GM20431 (cell line): Measurements from ENCODE around the gene SMIM23.

Experiments used
- in situ Hi-C: fragments of 300-500 bp; cut with MseI, MboI; formaldehyde crosslinking; loops from one replicate; pipeline ENCODE4 v1.15.0; 2020; ENCODE audit warnings: low sequenced_read_pairs; ENCODE audit not compliant: unreplicated experiment

Gene SMIM23

DNA sequence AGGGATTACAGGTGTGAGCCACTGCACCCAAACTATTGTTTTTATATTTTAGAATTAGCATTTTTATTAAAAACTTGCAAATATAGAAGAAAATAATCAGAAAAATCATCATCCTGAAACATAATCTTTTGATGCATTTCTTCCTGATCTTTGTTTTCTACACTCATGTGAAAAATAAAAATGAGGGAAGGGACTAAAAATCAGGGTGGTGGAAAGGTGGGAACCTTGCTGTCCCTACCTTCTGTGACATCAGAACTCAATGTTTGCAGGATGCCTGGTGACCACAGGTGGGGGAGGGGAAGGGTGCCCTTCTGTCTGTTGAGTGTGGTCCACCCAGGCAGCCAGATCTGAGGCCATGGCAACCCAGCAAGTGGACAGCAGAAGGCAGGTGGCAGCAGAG, at the start of gene SMIM23:
TSS of gene SMIM23 (plus strand) at position 301 of the 400 bp plus-strand sequence. CDS start at position 356, 55 bp downstream.
- in situ Hi-C loops = no loop called here

- in situ Hi-C loops = no loop called here
Measured at GRCh38 chr5:171736976-171737891, 48.4 kb upstream of the SMIM23 start.

GRCh38 chr5:171738501-171738900, 47.1 kb upstream of the SMIM23 start:
- in situ Hi-C loops = no loop called here

GRCh38 chr5:171739271-171739670, 46.3 kb upstream of the SMIM23 start:
- in situ Hi-C loops = no loop called here

DNA sequence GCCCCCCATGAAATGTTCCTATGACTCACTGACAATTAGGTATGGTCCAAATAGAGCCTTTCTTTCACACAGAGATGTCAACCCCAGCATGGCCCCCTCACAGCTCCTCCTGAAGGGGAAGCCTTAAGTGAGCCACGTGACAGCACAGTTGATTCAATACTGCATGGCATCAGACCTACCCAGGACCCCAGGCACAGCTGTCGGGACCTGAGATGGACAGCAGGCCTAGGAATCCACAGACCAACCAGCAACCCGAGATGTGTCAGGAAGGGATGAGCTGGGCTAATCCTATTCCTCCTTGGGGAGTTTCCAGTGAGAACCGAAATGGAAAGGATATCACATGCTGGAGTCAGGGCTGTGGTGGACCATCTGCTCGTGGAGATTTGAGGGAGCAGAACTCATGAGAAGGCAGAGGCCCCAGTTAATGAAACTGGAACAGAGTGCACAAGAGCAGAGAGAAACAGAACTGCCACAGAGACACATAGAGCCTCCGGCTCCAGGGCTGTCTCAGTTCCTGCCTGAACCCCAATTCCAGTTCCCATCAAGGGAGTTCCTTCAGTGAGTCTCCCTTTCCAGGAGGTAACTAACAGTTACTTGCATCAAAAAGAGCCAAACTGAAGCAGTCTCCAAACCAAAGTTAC, 42.1 kb upstream of the SMIM23 start:
- in situ Hi-C loops = no loop called here

DNA sequence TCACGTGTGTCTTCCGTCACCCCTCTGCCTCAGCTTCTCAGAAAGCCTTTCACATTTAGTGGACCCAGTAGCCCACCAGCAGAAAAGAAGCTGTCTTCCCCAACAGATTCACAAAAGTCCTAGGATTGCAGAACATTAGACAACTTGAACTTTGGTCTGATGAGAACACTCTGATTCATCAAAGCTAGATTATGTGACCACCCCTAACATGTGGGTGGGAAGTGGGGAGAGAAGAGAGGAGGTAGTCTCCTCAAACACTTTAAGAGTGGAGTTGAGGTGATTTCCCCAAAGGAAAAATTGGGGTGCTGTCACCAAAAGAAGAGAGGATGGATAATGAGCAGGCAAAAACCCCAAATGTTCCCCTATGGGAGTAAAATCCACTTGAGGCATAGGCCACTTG, 41.4 kb upstream of the SMIM23 start:
- in situ Hi-C loops = no loop called here

DNA sequence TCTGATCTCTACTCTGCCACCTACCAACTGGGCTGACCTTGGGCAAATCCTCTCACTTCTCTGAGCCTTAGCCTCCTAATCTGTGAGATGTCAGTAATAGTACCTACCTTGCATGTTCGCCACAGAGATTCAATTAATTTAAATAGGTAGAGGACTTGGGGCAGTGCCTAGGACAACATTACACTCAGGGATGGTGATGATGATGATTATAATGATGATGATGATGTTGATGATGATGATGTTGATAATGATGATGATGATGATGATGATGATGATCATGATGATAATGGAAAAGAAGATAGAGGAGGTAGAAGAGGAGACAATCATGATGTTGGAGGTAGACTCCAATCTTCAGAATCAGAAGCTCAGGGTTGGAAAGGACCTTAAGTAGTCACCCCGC, 40.7 kb upstream of the SMIM23 start:
- in situ Hi-C loops = no loop called here

GRCh38 chr5:171745602-171746001, 40.0 kb upstream of the SMIM23 start:
- in situ Hi-C loops = no loop called here

DNA sequence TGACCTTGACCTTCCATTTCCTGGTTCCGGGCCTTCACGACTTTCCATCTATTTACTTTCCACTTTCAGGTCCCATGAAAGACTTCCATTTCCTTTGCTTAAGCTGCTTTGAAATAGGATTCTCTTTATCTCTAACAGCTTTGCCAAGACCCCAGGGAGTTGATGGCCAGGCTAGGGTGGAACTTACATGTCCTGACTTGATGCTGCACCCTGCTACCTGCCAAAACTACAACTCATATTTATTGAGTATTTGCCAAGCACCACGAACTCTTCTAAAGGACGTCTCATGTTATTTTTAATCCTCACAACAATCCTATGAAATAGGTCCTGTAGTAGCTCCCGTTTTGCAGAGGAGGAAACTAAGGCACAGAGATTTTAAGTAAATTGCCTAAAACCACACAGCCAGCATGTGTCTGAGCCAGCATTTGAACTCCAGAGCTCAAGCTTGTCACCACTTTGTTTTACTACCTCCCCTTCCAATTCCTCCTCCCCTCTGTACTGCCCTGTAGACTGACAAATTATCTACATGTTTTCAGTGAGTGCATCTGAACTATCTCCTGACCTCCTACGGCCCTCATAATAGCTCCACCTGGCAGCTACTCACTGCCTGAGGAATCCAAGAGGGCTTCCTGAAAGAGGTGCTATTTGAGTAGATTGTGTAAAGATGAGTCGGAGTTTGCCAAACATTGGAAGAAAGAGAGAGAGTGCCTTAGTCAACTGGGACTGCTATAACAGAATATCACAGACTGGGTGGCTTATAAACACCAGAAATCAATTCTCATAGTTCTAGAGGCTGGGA, 38.4 kb upstream of the SMIM23 start:
- in situ Hi-C loops = no loop called here

DNA sequence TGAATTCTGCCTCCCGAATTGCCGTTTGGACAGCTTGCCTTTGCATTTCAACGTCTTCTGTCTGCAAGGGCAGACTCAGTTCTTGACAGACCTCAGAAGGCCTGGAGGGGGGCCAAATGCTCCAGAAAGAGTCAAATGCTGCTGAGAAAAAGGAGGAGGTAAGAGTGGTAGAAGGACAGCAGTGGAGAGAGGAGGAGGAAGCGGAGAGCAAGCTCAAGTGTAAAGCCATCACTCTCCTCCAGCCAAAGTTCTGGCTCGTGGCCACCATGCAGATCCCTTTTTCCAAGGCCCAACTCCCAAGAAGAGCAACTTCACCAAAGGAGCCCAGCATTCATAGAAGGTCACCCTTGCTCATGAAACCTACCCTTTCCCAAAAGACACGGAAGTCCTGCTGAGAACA, 36.9 kb upstream of the SMIM23 start:
- in situ Hi-C loops = no loop called here

- in situ Hi-C loops = no loop called here
Measured at GRCh38 chr5:171749365-171749764, 36.3 kb upstream of the SMIM23 start.

GRCh38 chr5:171750311-171750788, 35.3 kb upstream of the SMIM23 start:
- in situ Hi-C loops = no loop called here

DNA sequence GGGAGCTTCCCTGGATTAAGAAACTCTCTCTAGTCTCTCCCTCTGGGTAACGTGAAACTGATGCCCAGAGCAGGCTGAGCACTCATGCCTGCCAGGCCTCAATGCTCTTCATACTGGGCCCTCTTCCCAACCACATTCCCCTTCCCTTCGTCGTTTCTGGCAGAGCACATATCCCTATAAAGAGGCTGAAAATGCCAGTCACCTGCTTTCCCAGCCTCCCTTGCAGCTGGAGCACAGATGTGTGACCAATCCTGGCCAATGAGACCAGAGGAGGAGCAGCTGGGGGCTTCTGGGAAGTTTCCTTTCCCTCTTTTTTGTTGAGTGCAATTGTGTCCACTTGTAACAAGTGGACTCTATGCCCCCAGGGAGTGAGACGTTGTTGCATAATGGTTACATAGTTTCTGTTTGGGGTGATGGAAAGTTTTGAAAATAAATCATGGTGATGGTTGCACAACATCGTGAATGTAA, 30.2 kb upstream of the SMIM23 start:
- in situ Hi-C loops = no loop called here

DNA sequence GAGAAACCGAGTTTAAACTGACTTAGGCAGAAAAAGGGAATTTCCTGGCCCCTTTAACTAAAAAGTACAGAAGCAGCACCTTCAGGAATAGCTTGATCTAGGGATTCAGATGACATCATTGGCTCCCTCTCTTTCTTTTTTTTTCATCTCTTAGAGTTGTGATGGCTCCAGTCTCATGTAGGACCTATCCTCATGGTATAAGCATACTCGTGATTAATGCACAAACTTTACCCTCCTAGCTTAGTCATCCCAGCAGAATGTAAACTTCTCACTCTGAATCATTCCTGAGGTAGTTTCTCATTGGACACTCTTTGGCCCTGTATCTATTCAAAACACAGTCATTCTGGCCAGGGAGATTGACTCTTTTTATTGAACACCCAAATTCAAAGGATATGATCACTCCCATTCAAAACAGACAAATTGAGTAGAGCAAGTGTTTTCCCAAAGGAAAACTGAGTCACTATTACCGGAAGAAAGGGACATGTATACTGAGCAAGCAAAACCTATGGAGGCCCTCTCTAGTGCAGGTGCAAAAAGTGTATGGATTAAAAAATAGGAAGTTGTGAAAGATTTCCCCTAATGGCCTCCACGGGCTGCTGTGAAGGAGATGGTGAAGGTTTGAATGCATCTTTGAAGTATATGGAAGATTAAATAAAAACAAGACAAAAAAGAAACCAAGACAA, 27.6 kb upstream of the SMIM23 start:
- in situ Hi-C loops = no loop called here

GRCh38 chr5:171759777-171760176, 25.8 kb upstream of the SMIM23 start:
- in situ Hi-C loops = no loop called here

GRCh38 chr5:171762021-171762608, 23.5 kb upstream of the SMIM23 start:
- in situ Hi-C loops = no loop called here

DNA sequence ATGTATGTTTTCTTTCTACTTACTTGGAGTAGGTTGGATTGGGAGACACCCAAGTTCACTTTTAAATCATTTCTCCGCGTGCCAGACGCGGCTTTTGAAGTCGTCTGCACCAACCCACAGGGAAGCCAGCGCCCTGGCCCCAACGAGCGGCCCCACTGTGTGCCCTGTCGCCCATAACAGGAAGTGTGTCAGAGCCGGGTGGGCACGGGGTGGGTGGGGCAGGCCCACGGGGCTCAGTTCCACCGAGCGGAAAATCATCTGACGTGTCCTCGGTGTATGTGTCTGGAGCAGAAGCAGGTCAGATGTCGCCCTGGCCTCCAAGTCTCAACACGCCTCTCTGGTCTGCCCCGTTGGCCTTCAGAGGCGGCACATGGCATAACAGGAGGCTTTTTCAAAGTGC, 22.7 kb upstream of the SMIM23 start:
- in situ Hi-C loops = no loop called here

GRCh38 chr5:171764265-171764664, 21.4 kb upstream of the SMIM23 start:
- in situ Hi-C loops = no loop called here

DNA sequence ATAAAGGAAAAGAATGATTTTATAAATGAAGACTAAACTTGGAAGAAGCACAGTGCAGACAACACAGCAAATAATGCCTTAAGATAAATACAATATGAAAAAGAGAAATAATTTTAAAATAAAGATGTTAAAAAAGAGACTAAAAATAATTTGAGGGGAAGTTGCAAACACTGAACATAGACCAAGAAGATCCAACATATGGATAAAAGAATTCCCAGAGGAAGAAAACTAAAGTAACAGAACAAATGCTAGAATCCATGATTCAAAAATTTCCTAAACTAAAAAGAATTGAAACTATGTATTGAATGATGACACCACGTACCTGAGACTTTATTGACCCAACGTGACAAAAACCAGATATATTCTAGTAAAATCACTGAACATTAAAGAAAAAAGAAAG, 18.7 kb upstream of the SMIM23 start:
- in situ Hi-C loops = no loop called here

DNA sequence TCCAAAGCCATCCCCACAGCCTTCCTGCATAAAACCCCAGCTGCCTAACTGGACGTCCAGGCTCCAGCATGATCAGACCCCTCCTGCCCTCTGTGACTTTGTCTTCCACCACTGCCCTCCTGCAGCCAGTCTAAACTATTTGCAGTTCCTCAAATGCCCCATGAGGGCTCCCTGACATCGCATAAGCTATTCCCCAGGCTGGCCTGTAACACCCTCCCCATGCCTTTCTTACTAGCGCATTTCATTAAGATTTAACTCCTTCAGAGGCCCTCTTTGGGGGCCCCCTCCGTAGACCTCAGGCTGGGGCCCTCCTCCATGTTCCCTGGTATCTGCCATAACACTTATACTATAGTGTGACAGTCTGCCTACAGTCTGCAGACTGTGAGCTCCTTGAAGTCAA, 15.5 kb upstream of the SMIM23 start:
- in situ Hi-C loops = no loop called here
